Common myeloid progenitor, CD34-positive (primary cell): ENCODE results near the gene FAM3B.

ENCODE experiments used
- CTCF ChIA-PET: fragments of 350-600 bp; sonication (Branson Sonifier 250); formaldehyde crosslinking; loops from one replicate; lab custom pipeline; 2021; ENCODE audit warnings: antibody characterized with exemption; lab: Charles Lee
- POLR2A ChIA-PET: fragments of 350-600 bp; sonication (Branson Sonifier 250); formaldehyde crosslinking; loops from one replicate; lab custom pipeline; 2021; ENCODE audit warnings: antibody characterized with exemption; lab: Charles Lee
- DNase-seq, 3 donors: peaks; one replicate each; pipeline versions ENCODE4 v3.0.0 to v3.0.0-alpha.2; 2013
- H3K27ac ChIP-seq, 2 experiments: 1 replicate in 1 of 2; 2 replicates in 1 of 2; pipeline ENCODE4 v1.7.0; 2013; ENCODE audit warnings: inconsistent platforms in 2 of 2, low read length in 2 of 2, mild to moderate bottlenecking in 2 of 2, low read depth in 1 of 2, moderate library complexity in 1 of 2; ENCODE audit not compliant: severe bottlenecking in 2 of 2, insufficient read depth in 1 of 2, poor library complexity in 1 of 2
- H3K27me3 ChIP-seq, 5 experiments: replicated peaks in 2 of 5; 1 replicate in 3 of 5; 2 replicates in 2 of 5; pipeline versions ENCODE4 v1.6.1 to v1.7.0; 2013; ENCODE audit warnings: low read length in 4 of 5, mild to moderate bottlenecking in 2 of 5, moderate library complexity in 2 of 5, inconsistent platforms in 1 of 5; ENCODE audit not compliant: insufficient read depth in 5 of 5, control insufficient read depth in 4 of 5
- H3K36me3 ChIP-seq, 4 experiments: 1 replicate in 2 of 4; 2 replicates in 2 of 4; pipeline versions ENCODE4 v1.6.1 to v1.7.0; 2013; ENCODE audit warnings: low read length in 3 of 4, control low read depth in 1 of 4, mild to moderate bottlenecking in 1 of 4; ENCODE audit not compliant: control insufficient read depth in 4 of 4, insufficient read depth in 4 of 4
- H3K4me1 ChIP-seq, 4 experiments: 1 replicate in 3 of 4; 2 replicates in 1 of 4; pipeline versions ENCODE4 v1.6.1 to v1.7.1; 2013; ENCODE audit warnings: low read length in 3 of 4, mild to moderate bottlenecking in 3 of 4, control low read depth in 1 of 4, inconsistent platforms in 1 of 4, moderate library complexity in 1 of 4; ENCODE audit not compliant: control insufficient read depth in 4 of 4, insufficient read depth in 4 of 4; ENCODE audit errors: control extremely low read depth in 1 of 4
- H3K4me3 ChIP-seq, 7 experiments: 1 replicate in 4 of 7; 2 replicates in 3 of 7; pipeline versions ENCODE4 v1.5.1 to v1.7.0; 2013; ENCODE audit warnings: mild to moderate bottlenecking in 7 of 7, low read length in 6 of 7, moderate library complexity in 6 of 7, inconsistent platforms in 2 of 7, low read depth in 2 of 7, control low read depth in 1 of 7; ENCODE audit not compliant: insufficient read depth in 4 of 7, control insufficient read depth in 1 of 7; ENCODE audit errors: extremely low read depth in 1 of 7
- H3K9me3 ChIP-seq, 5 experiments: 1 replicate in 4 of 5; 2 replicates in 1 of 5; pipeline versions ENCODE4 v1.6.1 to v1.7.1; 2013; ENCODE audit warnings: low read length in 4 of 5, mild to moderate bottlenecking in 2 of 5, inconsistent platforms in 1 of 5, low read depth in 1 of 5, moderate library complexity in 1 of 5; ENCODE audit not compliant: control insufficient read depth in 4 of 5, insufficient read depth in 2 of 5; ENCODE audit errors: control extremely low read depth in 1 of 5
- WGBS: methylation state at CpG from one replicate; pipeline ENCODE4 v1.1.5; 2013; ENCODE audit not compliant: insufficient coverage; 5-methylcytosine and 5-hydroxymethylcytosine counted together

Gene FAM3B

DNA sequence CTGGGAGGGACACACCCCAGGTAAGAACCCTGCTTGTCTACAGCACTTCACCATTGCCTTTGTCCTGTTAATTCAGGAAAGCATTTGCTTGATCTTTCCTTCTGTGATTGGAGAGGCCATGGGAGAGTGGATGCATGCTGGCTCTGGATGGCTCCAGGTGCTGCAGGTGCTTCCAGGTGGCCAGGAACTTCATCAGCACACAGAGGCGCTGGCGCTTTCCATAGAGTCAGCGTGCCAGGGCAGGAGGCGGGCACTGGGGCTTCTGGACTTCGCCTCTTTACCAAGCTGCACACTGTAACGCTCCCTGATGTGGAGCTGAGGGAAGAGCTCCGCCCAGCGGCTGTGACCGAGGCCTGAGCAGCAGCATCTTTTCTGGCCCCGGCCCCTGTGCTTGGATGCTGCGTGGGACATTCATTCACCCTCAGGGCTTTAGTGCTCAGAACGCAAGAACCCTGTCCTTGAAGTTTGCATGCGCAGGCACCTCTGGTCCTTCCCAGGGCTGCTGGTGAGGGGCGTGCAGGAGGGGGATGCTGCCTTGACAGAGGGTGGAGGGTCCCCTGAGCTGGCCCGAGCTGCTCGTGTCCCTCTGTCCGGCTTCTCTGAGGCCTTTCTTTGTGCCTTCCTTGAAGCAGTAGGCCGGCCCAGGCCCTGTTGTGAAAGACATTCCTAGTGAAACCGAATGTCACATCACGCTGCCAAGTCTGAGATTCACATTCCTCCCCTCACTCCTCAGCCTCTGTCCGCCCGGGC, 43.6 kb downstream of the FAM3B start:
- H3K9me3 ChIP-seq = no peaks in the 10 kb centered on the region
- WGBS = 95% methylated on average over 20 of the region's 22 CpGs
- H3K4me3 ChIP-seq = no peak overlapping the region
- DNase-seq = no peak
- H3K27ac ChIP-seq = no peak overlapping the region
- no peaks in the 10 kb centered on the region for H3K36me3 ChIP-seq
- ChIA-PET POLR2A (no interaction called here), CTCF (interaction anchor here (0.9 to 1.1 kb wide), 2 partner anchors 10 to 78 kb away, joined by 3 to 5 read pairs; no protein-coding TSS in a partner anchor)
- H3K4me1 ChIP-seq = peaks cover 0 to 27% (median 22%) of the 10 kb centered on the region in 4 experiments
- no peaks in the 10 kb centered on the region for H3K27me3 ChIP-seq

- POLR2A ChIA-PET = interaction anchor here (1.2 to 1.6 kb wide), 3 partner anchors 12 to 65 kb away, joined by 3 to 11 read pairs (median 4); partner anchors contain the start of gene MX1
- WGBS = 93% methylated on average over 15 of the region's 16 CpGs
- Histone ChIP-seq H3K9me3 (no peaks in the 10 kb centered on the region), H3K27ac (peak overlapping the region; percentile 85 to 93), H3K4me3 (peak overlapping the region in 4 of 7 experiments; percentile 44 to 73 (median 60)), H3K36me3 (no peaks in the 10 kb centered on the region), H3K4me1 (peaks cover 2 to 27% (median 22%) of the 10 kb centered on the region in 4 experiments), H3K27me3 (no peaks in the 10 kb centered on the region)
- CTCF ChIA-PET = interaction anchor here (0.9 to 1.1 kb wide), 2 partner anchors 9 to 79 kb away, joined by 3 to 5 read pairs; no protein-coding TSS in a partner anchor
- no peak for DNase-seq
Observed at GRCh38 chr21:41361053-41361785, 44.6 kb downstream of the FAM3B start.

DNA sequence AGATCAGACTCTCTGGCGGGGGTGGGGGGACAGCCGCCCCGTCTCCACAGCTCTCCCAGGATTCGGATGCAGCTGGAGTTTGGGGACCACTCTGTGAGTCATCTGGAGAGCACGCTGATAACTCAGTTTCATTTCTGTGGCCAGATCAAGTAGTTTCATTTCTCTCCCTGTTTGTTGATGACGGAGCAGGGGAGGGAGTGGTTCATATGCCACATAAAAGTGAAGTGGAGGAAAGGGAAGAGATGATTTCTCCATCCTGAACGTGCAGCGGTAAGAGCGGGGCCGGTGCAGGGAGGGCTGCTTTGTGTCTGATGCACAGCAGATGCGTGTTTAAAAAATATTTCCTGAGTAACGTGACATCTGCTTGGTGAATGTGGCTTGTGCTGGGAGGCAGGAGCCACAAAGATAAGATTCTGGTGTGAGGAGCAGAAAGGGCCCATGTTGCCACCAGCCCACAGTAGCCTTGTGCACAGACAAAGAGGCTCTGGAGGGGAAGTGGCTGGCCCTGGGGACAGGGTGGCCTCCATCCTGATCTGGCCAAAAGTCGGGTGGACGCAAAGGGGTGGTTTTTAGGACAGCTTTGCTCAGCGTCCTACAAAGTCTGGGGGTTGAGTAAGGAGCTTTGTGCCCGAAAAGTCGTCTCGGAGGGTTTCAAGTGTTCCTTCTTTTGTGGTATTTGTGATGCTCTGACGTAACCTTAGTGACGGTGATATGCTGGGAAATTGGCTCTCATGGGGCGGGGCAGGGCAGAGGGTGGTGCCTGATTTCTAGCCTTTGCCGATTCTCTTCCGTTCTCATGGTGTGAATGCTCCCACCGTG, 45.4 kb downstream of the FAM3B start, which contains the start of gene MX2:
TSS of gene MX2 (plus strand) at position 242 of the 819 bp plus-strand sequence. CDS start 14,880 bp downstream, outside the sequence.
- POLR2A ChIA-PET = interaction anchor here (1.2 to 1.6 kb wide), 4 partner anchors 11 to 64 kb away, joined by 3 to 11 read pairs (median 4); partner anchors contain the start of gene MX1
- peak; percentile 97 to 99 (median 98) for DNase-seq
- 3% methylated on average over 21 of the region's 24 CpGs for WGBS
- Histone ChIP-seq H3K4me1 (peaks cover 2 to 27% (median 22%) of the 10 kb centered on the region in 4 experiments), H3K4me3 (peak within 1 kb of the TSS in 6 of 7 experiments; percentile 44 to 73 (median 56)), H3K27me3 (no peaks in the 10 kb centered on the region), H3K27ac (peak within 1 kb of the TSS; percentile 85 to 93), H3K9me3 (no peaks in the 10 kb centered on the region), H3K36me3 (no peaks in the 10 kb centered on the region)
- CTCF ChIA-PET = interaction anchor here (1.1 to 2.1 kb wide), 2 partner anchors 10 to 80 kb away, joined by 5 to 9 read pairs; no protein-coding TSS in a partner anchor

GRCh38 chr21:41362605-41363369, 46.2 kb downstream of the FAM3B start:
- Histone ChIP-seq H3K27me3 (no peaks in the 10 kb centered on the region), H3K36me3 (no peaks in the 10 kb centered on the region), H3K4me1 (peaks cover 4 to 27% (median 22%) of the 10 kb centered on the region in 4 experiments), H3K4me3 (peak overlapping the region in 6 of 7 experiments; percentile 44 to 73 (median 56)), H3K9me3 (no peaks in the 10 kb centered on the region), H3K27ac (peak overlapping the region; percentile 85 to 93)
- 95% methylated on average over 10 of the region's 16 CpGs for WGBS
- ChIA-PET POLR2A (interaction anchor here (1.3 to 1.6 kb wide), 2 partner anchors 19 to 63 kb away, joined by 4 to 11 read pairs; partner anchors contain the start of gene MX1), CTCF (interaction anchor here (2.1 kb wide), 1 partner anchor 9 kb away, joined by 9 read pairs; no protein-coding TSS in a partner anchor)
- DNase-seq = no peak

- Histone ChIP-seq H3K27me3 (no peaks in the 10 kb centered on the region), H3K9me3 (no peaks in the 10 kb centered on the region), H3K4me1 (peaks cover 5 to 27% (median 22%) of the 10 kb centered on the region in 4 experiments), H3K4me3 (peak overlapping the region in 1 of 7 experiments; percentile 73), H3K27ac (peak overlapping the region in 1 of 2 experiments; percentile 93), H3K36me3 (no peaks in the 10 kb centered on the region)
- 97% methylated on average over 16 of the region's 18 CpGs for WGBS
- ChIA-PET CTCF (interaction anchor here (2.1 kb wide), 1 partner anchor 8 kb away, joined by 9 read pairs; no protein-coding TSS in a partner anchor), POLR2A (interaction anchor here (1.3 kb wide), 1 partner anchor 18 kb away, joined by 4 read pairs; no protein-coding TSS in a partner anchor)
- no peak for DNase-seq
Observed at GRCh38 chr21:41363370-41364270, 47.0 kb downstream of the FAM3B start.
